NCI-H345 (cell line): ENCODE data around the gene CUZD1.
"Not testable (repeated sequence)": the region's sequence is repeated elsewhere in the genome, so short reads cannot be mapped to it uniquely, and the experiment has no call there.

Experiments used
- DNase-seq: peaks from one replicate; lab custom pipeline; 2025; lab: John Stamatoyannopoulos, UW

The CUZD1 gene, protein sequence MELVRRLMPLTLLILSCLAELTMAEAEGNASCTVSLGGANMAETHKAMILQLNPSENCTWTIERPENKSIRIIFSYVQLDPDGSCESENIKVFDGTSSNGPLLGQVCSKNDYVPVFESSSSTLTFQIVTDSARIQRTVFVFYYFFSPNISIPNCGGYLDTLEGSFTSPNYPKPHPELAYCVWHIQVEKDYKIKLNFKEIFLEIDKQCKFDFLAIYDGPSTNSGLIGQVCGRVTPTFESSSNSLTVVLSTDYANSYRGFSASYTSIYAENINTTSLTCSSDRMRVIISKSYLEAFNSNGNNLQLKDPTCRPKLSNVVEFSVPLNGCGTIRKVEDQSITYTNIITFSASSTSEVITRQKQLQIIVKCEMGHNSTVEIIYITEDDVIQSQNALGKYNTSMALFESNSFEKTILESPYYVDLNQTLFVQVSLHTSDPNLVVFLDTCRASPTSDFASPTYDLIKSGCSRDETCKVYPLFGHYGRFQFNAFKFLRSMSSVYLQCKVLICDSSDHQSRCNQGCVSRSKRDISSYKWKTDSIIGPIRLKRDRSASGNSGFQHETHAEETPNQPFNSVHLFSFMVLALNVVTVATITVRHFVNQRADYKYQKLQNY

DNA sequence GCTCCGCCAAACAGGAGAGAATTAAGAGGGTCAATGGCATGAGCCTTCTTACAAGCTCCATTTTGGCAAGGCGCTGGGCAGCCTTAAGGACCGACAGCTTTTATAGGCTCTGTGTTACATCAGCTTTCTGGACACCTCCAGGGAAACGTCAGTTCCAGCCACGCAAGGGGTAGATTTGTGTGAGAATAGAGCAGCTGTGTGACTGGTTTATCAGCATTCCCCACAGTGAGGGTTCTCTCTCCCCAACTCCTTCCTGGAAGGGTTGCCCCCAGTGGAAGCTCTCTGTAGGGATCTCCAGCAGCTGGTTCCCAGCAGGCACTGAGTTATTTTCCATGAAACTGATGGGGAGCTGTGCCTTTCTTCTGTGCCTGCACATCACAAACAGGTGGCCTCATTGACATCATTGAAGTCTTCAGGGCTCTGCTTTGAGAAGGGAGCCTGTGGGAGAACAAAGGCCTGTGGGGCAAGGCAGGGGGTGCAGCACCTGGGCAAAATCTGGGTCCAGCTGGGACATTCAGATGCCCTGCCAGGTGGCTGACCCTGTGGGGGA is at the start of gene CUZD1:
Gene CUZD1 (minus strand): TSS at position 75 of the 550 bp plus-strand sequence. CDS start 14 bp downstream, at position 61.
- DNase-seq = peak; percentile 4

- no peak for DNase-seq
Measured at GRCh38 chr10:122894261-122894944, 48.7 kb upstream of the CUZD1 start.

DNA sequence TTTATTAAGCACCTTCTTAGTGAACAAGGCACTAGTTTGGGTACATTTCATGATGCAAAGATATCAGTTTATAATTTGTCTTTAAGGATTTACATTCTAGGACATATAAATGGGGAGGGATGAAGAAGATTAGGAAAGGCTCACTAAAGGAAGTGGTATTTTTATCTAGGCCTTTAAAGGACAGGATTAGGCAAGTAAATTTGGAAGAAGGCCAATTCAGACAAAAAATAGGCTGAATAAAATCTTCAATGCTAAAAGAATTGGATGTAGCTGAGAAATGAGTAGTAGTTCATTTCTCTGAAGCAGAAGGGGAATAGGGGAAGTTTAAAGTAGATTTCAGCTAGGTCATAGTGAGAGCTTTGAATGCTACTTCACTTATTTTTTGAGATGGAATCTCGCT is 38.5 kb upstream of the CUZD1 start:
- no peak for DNase-seq

DNA sequence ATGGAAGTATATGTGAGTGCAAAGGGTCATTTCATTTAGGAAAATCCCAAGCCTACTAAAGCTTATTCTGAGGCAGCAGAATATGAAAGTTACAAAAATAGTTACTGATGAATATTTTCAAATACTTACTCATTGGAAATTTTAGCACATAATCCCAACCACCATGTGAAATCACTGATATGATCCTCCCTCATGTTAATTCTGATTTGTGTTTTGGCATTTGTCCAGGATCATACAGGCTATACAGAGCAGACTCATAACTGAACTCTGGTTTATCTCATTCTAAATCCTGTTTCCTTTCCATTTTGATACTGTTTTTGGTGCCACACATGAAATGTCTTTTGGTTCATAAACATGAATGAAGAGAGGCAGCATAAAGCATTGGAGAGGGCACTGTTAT is 37.1 kb upstream of the CUZD1 start:
- DNase-seq = no peak

- peak; percentile 96 for DNase-seq
Measured at GRCh38 chr10:122879339-122880273, 33.9 kb upstream of the CUZD1 start, which contains the start of gene FAM24B. FAM24B (minus strand) TSS chr10:122879581; CDS start chr10:122850515, 29,066 bp downstream.

- DNase-seq = peak; percentile 53
Measured at GRCh38 chr10:122878799-122879338, 33.2 kb upstream of the CUZD1 start.

GRCh38 chr10:122877264-122877663 is 31.6 kb upstream of the CUZD1 start:
- no peak for DNase-seq

- no peak for DNase-seq
Measured at GRCh38 chr10:122876467-122876855, 30.8 kb upstream of the CUZD1 start.

DNA sequence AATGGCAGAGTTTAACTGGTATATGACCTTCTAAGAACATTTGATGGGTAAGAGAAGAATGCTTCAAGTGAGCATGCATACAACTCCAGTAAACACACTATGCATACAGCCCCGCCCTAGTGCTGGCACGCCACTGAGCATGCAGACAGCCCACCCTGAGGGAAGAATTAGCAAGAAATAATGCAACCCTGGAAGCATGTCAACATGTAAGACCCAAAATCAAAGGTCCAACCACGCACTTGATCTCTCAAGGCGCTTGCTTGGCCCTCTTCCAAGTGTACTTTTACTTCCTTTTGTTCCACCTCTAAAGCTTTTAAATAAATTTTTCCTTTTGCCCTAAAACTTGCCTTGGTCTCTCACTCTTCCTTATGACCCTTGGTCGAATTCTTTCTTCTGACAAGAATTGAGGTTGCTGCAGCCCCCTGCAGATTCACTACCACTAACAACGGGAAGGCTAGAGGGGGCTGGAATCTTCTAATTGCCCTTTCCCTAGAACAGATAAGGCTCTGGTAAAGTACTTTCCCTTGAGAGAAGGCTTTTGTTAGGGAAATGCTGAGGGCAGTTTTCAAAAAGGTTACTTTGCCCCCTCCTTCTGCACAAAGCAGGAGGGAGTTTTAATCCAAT is 30.3 kb upstream of the CUZD1 start:
- DNase-seq = no peak

DNA sequence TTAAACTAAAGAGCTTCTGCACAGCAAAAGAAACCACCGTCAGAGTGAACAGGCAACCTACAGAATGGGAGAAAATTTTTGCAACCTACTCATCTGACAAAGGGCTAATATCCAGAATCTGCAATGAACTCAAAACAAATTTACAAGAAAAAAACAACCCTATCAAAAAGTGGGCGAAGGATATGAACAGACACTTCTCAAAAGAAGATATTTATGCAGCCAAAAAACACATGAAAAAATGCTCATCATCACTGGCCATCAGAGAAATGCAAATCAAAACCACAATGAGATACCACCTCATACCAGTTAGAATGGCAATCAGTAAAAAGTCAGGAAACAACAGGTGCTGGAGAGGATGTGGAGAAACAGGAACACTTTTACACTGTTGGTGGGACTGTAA is 26.3 kb upstream of the CUZD1 start:
- not testable (repeated sequence) for DNase-seq

- DNase-seq = not testable (repeated sequence)
Measured at GRCh38 chr10:122868768-122869167, 23.1 kb upstream of the CUZD1 start.

GRCh38 chr10:122866757-122867482 is 21.3 kb upstream of the CUZD1 start:
- not testable (repeated sequence) for DNase-seq

DNA sequence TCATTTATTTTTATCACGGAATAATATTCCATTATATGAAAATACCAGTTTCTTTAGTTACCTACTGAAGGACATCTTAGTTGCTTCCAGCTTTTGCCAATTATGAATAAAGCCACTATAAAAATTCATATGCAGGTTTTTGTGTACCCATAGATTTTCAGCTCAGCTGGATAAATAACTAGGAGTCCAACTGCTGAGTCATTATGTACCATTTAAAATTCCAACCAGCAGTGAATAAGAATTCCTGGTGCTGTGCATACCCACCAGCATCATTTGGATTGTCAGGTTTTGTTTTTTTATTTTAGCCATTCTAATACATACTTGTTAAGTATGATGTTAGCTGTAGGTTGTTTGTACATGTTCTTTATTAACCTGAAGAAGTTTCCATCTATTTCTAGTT is 19.2 kb upstream of the CUZD1 start:
- DNase-seq = no peak

- no peak for DNase-seq
Measured at GRCh38 chr10:122864194-122864592, 18.5 kb upstream of the CUZD1 start.

DNA sequence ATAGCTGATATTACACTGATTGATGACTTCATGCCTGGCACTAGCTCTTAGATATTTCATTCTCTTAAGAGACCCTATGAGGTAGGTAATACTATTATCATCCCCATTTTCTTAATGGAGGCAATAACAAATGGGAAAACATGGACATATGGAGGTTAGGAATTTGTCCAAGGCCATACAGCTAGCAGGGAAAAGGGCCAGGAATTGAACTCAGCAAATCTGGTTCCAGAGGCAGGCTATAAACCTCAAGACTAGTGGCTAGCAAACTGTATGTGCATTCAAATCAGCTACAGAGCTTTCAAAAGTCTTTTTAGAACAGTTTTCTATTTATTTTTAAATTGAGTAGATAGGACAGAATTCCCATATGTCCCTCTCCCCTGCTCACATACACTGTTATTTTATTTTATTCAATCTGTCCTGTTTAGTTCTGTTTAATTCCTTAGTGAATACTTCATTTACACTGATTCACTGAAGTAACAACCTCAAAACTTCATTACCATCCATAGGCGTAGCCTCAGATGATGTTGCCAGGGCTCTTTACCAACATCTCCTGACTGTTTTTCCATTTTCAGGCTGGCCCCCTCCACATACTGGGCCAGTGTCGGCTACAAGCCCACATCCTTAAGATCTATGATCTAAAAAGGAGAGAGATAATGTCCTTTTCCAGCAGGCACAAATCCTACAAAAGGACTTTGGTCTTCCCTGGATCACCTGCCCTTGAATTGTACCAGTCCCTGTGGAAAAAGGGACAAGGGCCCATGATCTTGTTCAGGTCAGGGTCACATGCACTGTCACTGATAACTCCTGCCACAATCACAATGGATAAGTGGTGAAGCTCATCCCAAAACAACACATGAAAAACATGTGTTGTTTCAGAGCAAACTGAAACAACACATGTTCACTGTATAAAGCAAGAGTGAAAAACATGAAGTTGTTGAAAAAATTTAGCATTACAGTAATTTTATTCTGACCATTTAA is 17.8 kb upstream of the CUZD1 start:
- DNase-seq = no peak

DNA sequence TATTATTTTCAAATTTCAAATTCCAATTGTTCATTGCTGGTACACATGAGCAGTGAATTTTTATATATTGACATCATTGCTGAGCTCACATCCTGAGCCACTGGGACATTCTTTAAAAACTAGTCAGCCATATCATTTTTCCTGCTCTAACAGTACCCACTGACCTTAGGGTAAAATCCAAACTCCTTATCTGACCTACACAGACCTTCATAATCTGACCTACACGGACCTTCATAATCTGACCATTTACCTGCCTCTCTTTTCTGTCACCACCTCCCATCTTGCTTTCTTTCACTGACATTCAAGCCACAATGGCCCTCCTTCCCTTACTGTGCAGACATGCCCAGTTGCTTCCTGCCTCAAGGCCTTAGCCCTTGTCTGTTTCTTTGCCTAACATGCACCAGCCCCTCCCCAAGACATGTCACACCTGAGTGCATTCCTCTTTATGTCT is 16.1 kb upstream of the CUZD1 start:
- DNase-seq = no peak

DNA sequence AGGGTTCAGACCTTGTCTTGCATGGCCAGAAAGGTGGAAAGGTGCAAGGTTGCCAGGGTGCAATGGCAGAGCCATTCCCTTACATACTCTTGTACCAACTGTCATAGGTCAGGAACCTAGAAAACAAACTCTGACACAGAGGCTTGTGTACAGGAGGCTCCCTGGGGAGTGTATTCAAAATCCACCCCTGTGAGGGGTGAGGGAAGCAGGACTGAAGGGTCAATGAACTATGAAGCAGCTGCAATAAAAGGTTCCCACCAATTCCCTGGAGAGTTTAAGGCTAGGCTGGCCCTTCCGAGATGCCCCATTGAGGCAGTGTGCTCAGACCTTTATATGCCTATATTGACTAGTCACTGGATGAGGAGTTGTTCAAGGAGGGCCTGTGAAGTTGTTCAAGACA is 13.9 kb upstream of the CUZD1 start:
- DNase-seq = no peak

DNA sequence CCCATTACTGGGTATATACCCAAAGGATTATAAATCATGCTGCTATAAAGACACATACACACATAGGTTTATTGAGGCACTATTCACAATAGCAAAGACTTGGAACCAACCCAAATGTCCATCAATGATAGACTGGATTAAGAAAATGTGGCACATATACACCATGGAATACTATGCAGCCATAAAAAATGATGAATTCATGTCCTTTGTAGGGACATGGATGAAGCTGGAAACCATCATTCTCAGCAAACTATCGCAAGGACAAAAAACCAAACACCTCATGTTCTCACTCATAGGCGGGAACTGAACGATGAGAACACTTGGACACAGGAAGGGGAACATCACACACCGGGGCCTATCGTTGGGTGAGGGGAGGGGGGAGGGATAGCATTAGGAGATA is 12.4 kb upstream of the CUZD1 start:
- DNase-seq = not testable (repeated sequence)

DNA sequence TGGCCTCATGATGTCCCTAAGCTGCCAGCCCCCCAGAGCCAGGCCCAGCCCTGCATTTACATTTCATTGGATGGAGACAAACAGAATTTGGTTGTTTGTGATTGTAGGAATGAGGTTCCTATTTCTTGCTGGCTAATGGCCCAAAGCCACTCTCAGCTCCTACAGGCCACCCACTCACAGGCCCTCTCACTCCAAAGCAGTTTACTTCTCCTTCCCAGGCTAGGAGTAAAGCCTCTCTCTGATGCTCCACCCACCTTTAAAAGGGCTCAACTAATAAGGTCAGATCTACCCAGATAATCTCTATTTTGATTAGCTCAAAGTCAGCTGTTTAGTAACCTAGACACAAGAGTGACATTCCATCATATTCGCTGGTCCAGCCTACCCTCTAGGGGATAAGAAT is 11.2 kb upstream of the CUZD1 start:
- no peak for DNase-seq
